Ishikawa (cell line): ENCODE data around the gene PCBP3.

Experiments
- CREB1 ChIP-seq: IDR thresholded peaks from 2 replicates; pipeline ENCODE4 v1.6.1; 2012; ENCODE audit warnings: low read depth
- EP300 ChIP-seq: IDR thresholded peaks from 2 replicates; pipeline ENCODE4 v1.6.1; 2012; ENCODE audit warnings: borderline replicate concordance
- TF ChIP-seq, protein P1 (sequence below): IDR thresholded peaks from 2 replicates; pipeline ENCODE4 v1.6.1; 2012

GRCh38 chr21:45929449-45929848 is 285.9 kb downstream of the PCBP3 start:
- TF ChIP-seq, protein P1, sequence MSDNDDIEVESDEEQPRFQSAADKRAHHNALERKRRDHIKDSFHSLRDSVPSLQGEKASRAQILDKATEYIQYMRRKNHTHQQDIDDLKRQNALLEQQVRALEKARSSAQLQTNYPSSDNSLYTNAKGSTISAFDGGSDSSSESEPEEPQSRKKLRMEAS: no peak
- TF ChIP-seq EP300 (no peak), CREB1 (no peak)
